ENCODE results near the gene TM9SF4. TPM values are rescaled to one million over a fixed set of nuclear protein-coding genes. Genes with fewer than 3 reads are reported as not detected.

TM9SF4 gene
- total RNA-seq, 1 donor from 2014 or later: 106 TPM

DNA sequence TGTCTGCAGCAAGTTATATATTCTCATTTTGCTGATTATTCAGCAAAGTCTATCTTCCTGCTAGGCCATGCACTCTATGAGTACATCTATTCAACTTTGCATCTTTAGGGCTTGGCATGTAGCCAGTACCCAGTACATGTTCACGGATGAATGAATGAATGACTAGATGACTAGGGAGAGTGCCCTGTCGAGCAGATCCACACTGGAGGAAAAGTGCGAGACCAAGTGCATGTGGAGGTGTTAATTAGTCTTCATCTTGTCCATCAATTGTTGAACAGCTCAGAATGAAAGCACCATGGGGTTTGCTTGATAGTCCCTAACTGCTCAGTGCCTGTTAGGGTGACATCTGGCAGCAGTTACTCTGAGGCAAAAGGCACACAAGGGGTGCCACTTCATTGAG is 30.4 kb downstream of the TM9SF4 start:
- peaks cover 2% of the 10 kb centered on the region for H3K27me3 Mint-ChIP-seq (ENCODE audit: unreplicated experiment)
- H3K4me1 Mint-ChIP-seq (ENCODE audit: low read depth, unreplicated experiment): peaks cover 11% of the 10 kb centered on the region
- H3K9me3 Mint-ChIP-seq (ENCODE audit: unreplicated experiment): peaks cover 13% of the 10 kb centered on the region
- DNase-seq: no peak
- H3K27ac Mint-ChIP-seq (ENCODE audit: unreplicated experiment): no peak overlapping the region
- TF ChIP-seq, protein P1, sequence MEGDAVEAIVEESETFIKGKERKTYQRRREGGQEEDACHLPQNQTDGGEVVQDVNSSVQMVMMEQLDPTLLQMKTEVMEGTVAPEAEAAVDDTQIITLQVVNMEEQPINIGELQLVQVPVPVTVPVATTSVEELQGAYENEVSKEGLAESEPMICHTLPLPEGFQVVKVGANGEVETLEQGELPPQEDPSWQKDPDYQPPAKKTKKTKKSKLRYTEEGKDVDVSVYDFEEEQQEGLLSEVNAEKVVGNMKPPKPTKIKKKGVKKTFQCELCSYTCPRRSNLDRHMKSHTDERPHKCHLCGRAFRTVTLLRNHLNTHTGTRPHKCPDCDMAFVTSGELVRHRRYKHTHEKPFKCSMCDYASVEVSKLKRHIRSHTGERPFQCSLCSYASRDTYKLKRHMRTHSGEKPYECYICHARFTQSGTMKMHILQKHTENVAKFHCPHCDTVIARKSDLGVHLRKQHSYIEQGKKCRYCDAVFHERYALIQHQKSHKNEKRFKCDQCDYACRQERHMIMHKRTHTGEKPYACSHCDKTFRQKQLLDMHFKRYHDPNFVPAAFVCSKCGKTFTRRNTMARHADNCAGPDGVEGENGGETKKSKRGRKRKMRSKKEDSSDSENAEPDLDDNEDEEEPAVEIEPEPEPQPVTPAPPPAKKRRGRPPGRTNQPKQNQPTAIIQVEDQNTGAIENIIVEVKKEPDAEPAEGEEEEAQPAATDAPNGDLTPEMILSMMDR (IDR thresholded peaks at IDR 0.05; ENCODE audit: partially characterized antibody, unreplicated experiment): no peak
- H3K4me3 Mint-ChIP-seq (ENCODE audit: unreplicated experiment): no peak overlapping the region
- peaks cover 16% of the 10 kb centered on the region for H3K36me3 Mint-ChIP-seq (ENCODE audit: unreplicated experiment)

DNA sequence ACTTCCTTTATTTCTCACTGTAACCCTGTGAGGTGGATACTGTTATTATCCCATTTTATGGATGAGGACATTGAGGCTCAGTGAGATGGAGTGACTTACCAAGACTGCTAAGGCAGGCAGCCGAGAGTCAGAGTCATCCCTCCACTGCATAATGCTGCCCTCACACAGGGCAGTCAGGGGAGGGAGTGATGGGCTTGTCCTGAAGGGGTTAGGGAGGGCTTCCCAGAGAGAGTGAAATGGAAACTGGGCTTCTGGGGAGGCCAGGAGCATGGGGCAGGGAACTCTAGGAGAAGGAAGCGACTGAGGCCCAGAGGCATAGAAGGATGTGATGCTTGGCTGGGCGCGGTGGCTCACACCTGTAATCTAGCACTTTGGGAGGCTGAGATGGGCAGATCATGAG is 31.1 kb downstream of the TM9SF4 start:
- Mint-ChIP-seq H3K9me3 (ENCODE audit: unreplicated experiment) (peaks cover 13% of the 10 kb centered on the region), H3K27me3 (ENCODE audit: unreplicated experiment) (peaks cover 2% of the 10 kb centered on the region), H3K4me3 (ENCODE audit: unreplicated experiment) (no peak overlapping the region), H3K27ac (ENCODE audit: unreplicated experiment) (no peak overlapping the region), H3K4me1 (ENCODE audit: low read depth, unreplicated experiment) (peaks cover 11% of the 10 kb centered on the region), H3K36me3 (ENCODE audit: unreplicated experiment) (peaks cover 20% of the 10 kb centered on the region)
- TF ChIP-seq, protein P1 (IDR thresholded peaks at IDR 0.05; ENCODE audit: partially characterized antibody, unreplicated experiment): no peak
- DNase-seq: no peak

DNA sequence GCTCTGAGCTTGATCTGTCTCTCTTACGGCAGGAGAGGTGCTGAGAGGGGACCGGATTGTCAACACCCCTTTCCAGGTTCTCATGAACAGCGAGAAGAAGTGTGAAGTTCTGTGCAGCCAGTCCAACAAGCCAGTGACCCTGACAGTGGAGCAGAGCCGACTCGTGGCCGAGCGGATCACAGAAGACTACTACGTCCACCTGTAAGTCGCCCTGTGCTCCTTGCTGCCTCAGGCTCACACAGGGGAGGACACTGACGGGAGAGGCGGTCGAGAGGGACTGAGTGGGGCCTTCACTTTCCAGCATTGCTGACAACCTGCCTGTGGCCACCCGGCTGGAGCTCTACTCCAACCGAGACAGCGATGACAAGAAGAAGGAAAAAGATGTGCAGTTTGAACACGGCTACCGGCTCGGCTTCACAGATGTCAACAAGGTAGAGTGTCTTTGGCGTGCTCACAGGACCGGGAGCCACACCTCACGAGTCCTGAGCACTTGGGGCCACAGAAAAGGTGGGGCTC is 32.0 kb downstream of the TM9SF4 start:
- H3K27me3 Mint-ChIP-seq (ENCODE audit: unreplicated experiment): peaks cover 2% of the 10 kb centered on the region
- TF ChIP-seq, protein P1 (IDR thresholded peaks at IDR 0.05; ENCODE audit: partially characterized antibody, unreplicated experiment): no peak
- H3K9me3 Mint-ChIP-seq (ENCODE audit: unreplicated experiment): peaks cover 13% of the 10 kb centered on the region
- H3K4me3 Mint-ChIP-seq (ENCODE audit: unreplicated experiment): no peak overlapping the region
- no peak overlapping the region for H3K27ac Mint-ChIP-seq (ENCODE audit: unreplicated experiment)
- H3K4me1 Mint-ChIP-seq (ENCODE audit: low read depth, unreplicated experiment): peaks cover 11% of the 10 kb centered on the region
- peaks cover 26% of the 10 kb centered on the region for H3K36me3 Mint-ChIP-seq (ENCODE audit: unreplicated experiment)
- no peak for DNase-seq

DNA sequence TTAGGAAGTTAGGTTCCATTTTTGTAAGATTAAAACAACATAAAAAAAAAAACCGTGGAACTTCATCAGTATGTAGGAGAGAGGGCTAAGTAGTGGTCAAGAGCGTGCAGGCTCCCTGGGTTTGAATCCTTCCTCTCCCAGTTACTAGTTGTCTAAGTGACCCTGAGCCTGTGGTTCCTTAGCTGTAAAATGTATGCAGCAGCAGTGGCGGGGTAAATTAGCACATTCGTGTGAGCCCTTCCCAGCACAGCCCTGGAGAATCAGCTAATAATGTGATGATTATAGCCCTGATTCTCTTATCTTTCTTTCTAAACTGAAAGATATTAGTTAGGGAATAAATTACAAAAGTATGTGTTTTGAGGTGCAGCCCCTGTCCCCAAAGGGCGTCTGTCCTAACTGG is 32.6 kb downstream of the TM9SF4 start:
- H3K4me1 Mint-ChIP-seq (ENCODE audit: low read depth, unreplicated experiment): peaks cover 11% of the 10 kb centered on the region
- H3K27ac Mint-ChIP-seq (ENCODE audit: unreplicated experiment): no peak overlapping the region
- peaks cover 26% of the 10 kb centered on the region for H3K36me3 Mint-ChIP-seq (ENCODE audit: unreplicated experiment)
- TF ChIP-seq, protein P1 (IDR thresholded peaks at IDR 0.05; ENCODE audit: partially characterized antibody, unreplicated experiment): no peak
- H3K9me3 Mint-ChIP-seq (ENCODE audit: unreplicated experiment): peaks cover 13% of the 10 kb centered on the region
- H3K27me3 Mint-ChIP-seq (ENCODE audit: unreplicated experiment): peaks cover 2% of the 10 kb centered on the region
- no peak for DNase-seq
- H3K4me3 Mint-ChIP-seq (ENCODE audit: unreplicated experiment): no peak overlapping the region

DNA sequence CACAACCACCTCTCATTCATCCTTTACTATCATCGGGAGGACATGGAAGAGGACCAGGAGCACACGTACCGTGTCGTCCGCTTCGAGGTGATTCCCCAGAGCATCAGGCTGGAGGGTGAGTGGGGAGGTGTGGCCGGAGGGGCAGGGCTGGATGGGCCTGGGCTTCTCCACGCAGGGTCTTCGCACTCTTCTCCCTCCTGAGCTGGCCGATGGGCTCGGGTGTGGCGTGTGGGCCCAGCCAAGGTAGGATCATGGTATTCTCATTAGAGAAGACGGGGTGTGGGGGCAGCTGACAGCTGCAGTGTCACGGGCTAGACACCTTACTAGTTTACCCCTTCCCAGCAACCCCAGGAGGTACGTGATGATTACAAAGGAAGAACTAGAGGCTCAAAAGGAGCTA is 33.5 kb downstream of the TM9SF4 start:
- Mint-ChIP-seq H3K36me3 (ENCODE audit: unreplicated experiment) (peaks cover 26% of the 10 kb centered on the region), H3K27ac (ENCODE audit: unreplicated experiment) (no peak overlapping the region), H3K4me1 (ENCODE audit: low read depth, unreplicated experiment) (peaks cover 11% of the 10 kb centered on the region), H3K9me3 (ENCODE audit: unreplicated experiment) (peaks cover 9% of the 10 kb centered on the region), H3K4me3 (ENCODE audit: unreplicated experiment) (no peak overlapping the region), H3K27me3 (ENCODE audit: unreplicated experiment) (peaks cover 2% of the 10 kb centered on the region)
- no peak for DNase-seq
- TF ChIP-seq, protein P1 (IDR thresholded peaks at IDR 0.05; ENCODE audit: partially characterized antibody, unreplicated experiment): no peak

All from glutamatergic neuron (in vitro differentiated cells).